GM19463 (cell line): ENCODE data around the gene PTOV1.

Experiments
- ATAC-seq: cut with Tn5 transposase; IDR thresholded peaks from one replicate; pipeline ENCODE4 v1.9.1; 2021; ENCODE audit warnings: mild to moderate bottlenecking, moderate library complexity; ENCODE audit not compliant: unreplicated experiment

Gene PTOV1

GRCh38 chr19:49850487-49851342, at the start of gene PTOV1:
PTOV1 (plus strand) TSS chr19:49851159.
- peak; percentile 69 for ATAC-seq

GRCh38 chr19:49801401-49801888, 49.5 kb upstream of the PTOV1 start:
- no peak for ATAC-seq

GRCh38 chr19:49801966-49802661, 48.8 kb upstream of the PTOV1 start:
- no peak for ATAC-seq

GRCh38 chr19:49802836-49803528, 48.0 kb upstream of the PTOV1 start:
- ATAC-seq, result no peak

GRCh38 chr19:49803529-49803856, 47.5 kb upstream of the PTOV1 start:
- ATAC-seq, result no peak

GRCh38 chr19:49805822-49806619, 44.9 kb upstream of the PTOV1 start:
- ATAC-seq, result no peak

GRCh38 chr19:49806620-49806959, 44.4 kb upstream of the PTOV1 start:
- ATAC-seq, result no peak

- no peak for ATAC-seq
Observed at GRCh38 chr19:49807058-49807903, 43.7 kb upstream of the PTOV1 start.

- no peak for ATAC-seq
Observed at GRCh38 chr19:49807904-49808675, 42.9 kb upstream of the PTOV1 start.

- ATAC-seq, result no peak
Observed at GRCh38 chr19:49808711-49809159, 42.2 kb upstream of the PTOV1 start.

- no peak for ATAC-seq
Observed at GRCh38 chr19:49809160-49809940, 41.6 kb upstream of the PTOV1 start.

GRCh38 chr19:49809941-49810389, 41.0 kb upstream of the PTOV1 start:
- ATAC-seq, result no peak

- no peak for ATAC-seq
Observed at GRCh38 chr19:49811328-49811727, 39.6 kb upstream of the PTOV1 start.

- no peak for ATAC-seq
Observed at GRCh38 chr19:49812452-49812996, 38.4 kb upstream of the PTOV1 start.

- ATAC-seq, result no peak
Observed at GRCh38 chr19:49812997-49813861, 37.7 kb upstream of the PTOV1 start, which contains the start of gene FUZ. FUZ (minus strand) TSS chr19:49813292; CDS start chr19:49813106, 186 bp downstream.

GRCh38 chr19:49814010-49814409, 36.9 kb upstream of the PTOV1 start:
- no peak for ATAC-seq

- no peak for ATAC-seq
Observed at GRCh38 chr19:49816590-49816989, 34.4 kb upstream of the PTOV1 start.
